Measurements from ENCODE around the gene RGS10.

RGS10 gene

DNA sequence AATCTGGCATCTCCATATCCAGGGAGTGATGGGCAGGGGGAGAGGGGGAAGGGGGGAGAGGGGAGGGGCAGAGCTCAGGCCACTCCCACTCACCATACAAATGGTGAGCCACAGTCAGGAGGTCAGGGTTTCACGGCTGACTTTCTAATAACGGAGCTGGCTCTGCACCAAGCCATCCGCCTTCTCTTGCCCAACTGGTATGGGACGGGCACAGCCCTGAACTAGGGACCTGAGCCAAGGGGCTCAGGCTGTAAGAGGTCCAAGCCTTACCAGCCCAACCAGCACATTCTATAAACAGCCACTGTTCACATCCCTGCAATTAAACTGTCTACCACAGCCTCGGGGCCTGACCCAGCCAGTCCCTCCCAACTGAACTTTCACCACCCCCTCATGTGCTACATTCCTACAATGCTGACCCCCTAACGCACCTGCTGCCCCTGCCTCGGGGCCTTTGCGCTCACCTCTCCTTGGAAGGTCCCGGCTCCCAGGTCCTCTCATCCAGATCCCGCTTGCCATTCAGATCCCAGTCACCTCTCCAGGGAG, 32.5 kb downstream of the RGS10 start:
- DNase-seq (ENCODE audit: low spot score) = no peak
- in situ Hi-C loops (cut with MboI; ENCODE audit: low pct_unique_long_range_greater_than_20kb, low sequenced_read_pairs, unreplicated experiment) = no loop called here
- TF ChIP-seq, protein P1, sequence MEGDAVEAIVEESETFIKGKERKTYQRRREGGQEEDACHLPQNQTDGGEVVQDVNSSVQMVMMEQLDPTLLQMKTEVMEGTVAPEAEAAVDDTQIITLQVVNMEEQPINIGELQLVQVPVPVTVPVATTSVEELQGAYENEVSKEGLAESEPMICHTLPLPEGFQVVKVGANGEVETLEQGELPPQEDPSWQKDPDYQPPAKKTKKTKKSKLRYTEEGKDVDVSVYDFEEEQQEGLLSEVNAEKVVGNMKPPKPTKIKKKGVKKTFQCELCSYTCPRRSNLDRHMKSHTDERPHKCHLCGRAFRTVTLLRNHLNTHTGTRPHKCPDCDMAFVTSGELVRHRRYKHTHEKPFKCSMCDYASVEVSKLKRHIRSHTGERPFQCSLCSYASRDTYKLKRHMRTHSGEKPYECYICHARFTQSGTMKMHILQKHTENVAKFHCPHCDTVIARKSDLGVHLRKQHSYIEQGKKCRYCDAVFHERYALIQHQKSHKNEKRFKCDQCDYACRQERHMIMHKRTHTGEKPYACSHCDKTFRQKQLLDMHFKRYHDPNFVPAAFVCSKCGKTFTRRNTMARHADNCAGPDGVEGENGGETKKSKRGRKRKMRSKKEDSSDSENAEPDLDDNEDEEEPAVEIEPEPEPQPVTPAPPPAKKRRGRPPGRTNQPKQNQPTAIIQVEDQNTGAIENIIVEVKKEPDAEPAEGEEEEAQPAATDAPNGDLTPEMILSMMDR (IDR thresholded peaks at IDR 0.05; ENCODE audit: extremely low read depth, insufficient read depth, missing control alignments) = no peak

DNA sequence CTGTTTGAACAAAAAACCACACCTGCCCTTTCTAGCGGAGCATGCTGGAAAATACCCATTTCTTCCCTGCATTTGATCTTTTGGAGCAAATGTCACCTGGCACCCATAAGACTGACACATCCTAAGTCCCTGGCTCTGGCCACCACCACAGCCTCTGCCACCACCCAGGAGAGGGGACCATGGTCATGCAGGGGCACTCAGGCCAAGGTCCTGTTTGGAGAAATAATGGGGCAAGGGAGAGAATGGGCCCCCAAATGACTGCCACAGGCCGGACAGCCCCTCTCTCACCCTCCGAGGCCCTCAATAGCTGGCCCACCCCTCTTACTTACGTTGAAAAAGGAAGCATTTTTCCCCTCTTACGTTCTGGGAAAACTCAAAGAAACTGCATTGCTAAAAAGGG, 35.4 kb downstream of the RGS10 start:
- DNase-seq (ENCODE audit: low spot score) = no peak
- in situ Hi-C loops (cut with MboI; ENCODE audit: low pct_unique_long_range_greater_than_20kb, low sequenced_read_pairs, unreplicated experiment) = no loop called here
- TF ChIP-seq, protein P1 (IDR thresholded peaks at IDR 0.05; ENCODE audit: extremely low read depth, insufficient read depth, missing control alignments) = no peak

DNA sequence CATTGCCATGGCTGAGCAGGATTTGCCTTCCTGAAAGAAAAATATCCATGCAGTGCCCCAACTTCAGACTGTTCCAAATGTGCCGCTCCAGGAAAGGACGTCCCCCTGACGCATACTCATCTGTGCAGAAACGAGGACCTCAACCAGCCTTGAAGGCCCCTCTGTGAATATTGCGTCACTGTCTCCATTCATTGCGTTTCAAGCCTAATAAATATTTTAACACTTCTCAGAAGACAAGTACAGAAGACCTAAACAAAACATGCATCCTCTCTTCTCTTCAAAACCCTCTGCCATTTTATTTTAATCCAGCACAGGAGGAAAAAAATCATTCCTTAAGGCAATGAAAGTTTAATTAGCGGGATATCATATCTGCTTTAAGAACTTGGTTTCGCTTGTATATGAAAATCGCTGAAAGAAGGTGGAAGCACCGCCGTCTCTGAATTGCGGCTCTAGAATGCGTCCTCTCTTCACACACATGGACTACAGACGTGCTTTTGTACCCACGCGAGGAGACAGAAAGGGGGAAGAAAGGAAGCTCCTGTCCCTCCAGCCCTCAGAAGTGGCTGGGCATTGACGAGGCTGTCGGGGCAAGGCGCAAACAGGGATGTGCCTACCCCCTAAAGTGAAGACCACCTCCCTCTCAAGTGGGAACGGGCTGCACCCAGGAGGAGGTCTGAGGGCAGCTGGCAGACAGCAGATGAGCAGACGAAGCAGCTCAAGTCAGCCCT, 36.8 kb downstream of the RGS10 start:
- DNase-seq (ENCODE audit: low spot score) = no peak
- in situ Hi-C loops (cut with MboI; ENCODE audit: low pct_unique_long_range_greater_than_20kb, low sequenced_read_pairs, unreplicated experiment) = no loop called here
- TF ChIP-seq, protein P1 (IDR thresholded peaks at IDR 0.05; ENCODE audit: extremely low read depth, insufficient read depth, missing control alignments) = no peak

DNA sequence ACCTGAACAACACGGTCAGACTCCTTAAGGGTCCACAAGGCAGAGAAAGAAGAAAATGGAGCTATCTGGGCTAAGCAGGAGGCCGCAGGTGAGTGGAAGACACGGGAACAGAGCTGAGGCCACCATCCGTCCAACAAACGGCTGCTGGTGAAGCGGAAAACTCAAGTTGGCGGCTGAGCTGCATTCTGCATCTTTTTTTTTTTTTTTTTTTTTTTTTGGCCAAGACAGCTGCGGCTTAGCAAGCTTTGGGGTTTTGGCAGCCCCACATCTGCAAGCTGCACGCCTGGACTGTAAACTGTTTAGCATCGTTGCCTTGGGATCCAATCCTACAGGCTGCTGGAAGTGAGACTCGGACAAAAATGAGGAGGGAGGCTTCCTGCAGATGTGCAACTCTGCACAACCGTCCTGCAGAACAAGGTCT, 37.4 kb downstream of the RGS10 start:
- DNase-seq (ENCODE audit: low spot score) = no peak
- TF ChIP-seq, protein P1 (IDR thresholded peaks at IDR 0.05; ENCODE audit: extremely low read depth, insufficient read depth, missing control alignments) = no peak
- in situ Hi-C loops (cut with MboI; ENCODE audit: low pct_unique_long_range_greater_than_20kb, low sequenced_read_pairs, unreplicated experiment) = no loop called here

DNA sequence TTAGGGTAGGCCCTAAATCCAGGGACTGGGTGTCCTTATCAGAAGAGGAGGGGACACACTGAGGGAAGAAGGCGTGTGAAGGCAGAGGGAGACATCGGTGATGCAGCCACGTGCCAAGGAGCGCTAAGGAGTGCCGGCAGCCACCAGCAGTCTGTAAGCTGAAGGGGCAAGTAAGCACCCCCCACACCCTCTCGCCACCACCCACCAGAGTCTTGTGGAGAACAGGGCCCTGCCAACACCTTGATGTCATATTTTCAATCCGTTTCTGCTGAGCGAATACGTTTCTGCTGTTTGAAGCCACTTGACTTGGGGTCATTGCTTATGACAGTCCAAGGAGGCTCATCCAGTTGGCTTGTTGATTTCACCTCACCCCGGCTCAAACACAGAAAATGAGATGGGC, 37.9 kb downstream of the RGS10 start:
- TF ChIP-seq, protein P1 (IDR thresholded peaks at IDR 0.05; ENCODE audit: extremely low read depth, insufficient read depth, missing control alignments) = no peak
- in situ Hi-C loops (cut with MboI; ENCODE audit: low pct_unique_long_range_greater_than_20kb, low sequenced_read_pairs, unreplicated experiment) = no loop called here
- DNase-seq (ENCODE audit: low spot score) = no peak

DNA sequence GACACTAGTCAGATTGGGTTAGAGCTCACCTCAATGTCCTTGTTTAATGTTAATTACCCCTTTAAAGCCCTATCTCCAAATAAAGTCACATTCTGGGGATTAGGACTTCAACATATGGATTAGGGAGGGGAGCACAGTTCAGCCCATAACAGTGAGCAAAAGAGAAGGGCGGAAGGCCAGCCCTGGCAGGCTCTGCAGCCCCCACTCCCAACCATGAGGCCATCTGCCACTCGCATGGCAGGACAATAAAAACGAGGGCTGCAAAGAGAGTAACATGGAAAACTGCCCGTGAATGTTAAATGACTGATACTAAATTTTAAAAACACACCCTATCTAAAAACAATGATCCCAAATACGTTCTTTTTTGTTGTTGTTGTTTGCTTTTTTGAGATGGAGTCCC, 38.7 kb downstream of the RGS10 start:
- in situ Hi-C loops (cut with MboI; ENCODE audit: low pct_unique_long_range_greater_than_20kb, low sequenced_read_pairs, unreplicated experiment) = no loop called here
- DNase-seq (ENCODE audit: low spot score) = no peak
- TF ChIP-seq, protein P1 (IDR thresholded peaks at IDR 0.05; ENCODE audit: extremely low read depth, insufficient read depth, missing control alignments) = no peak

All from GM13977 (cell line).